Lower leg skin (tissue), 3 donors: ENCODE results near the gene RAB38.

Experiments used
- CTCF ChIP-seq, 3 donors: fragments of 450-650 bp; IDR thresholded peaks; one replicate each; pipeline ENCODE4 v1.5.1; 2016; ENCODE audit warnings: antibody characterized with exemption in 3 of 3, mild to moderate bottlenecking in 3 of 3, moderate library complexity in 2 of 3
- POLR2A ChIP-seq, 2 donors: fragments of 450-650 bp; IDR thresholded peaks; one replicate each; pipeline ENCODE4 v1.6.1; 2016 to 2017; ENCODE audit warnings: antibody characterized with exemption in 2 of 2, mild to moderate bottlenecking in 1 of 2, moderate library complexity in 1 of 2

GRCh38 chr11:88170673-88171072, 4.6 kb downstream of the RAB38 start:
- TF ChIP-seq CTCF (IDR thresholded peaks at IDR 0.05), result no peak
- no peak for TF ChIP-seq POLR2A (IDR thresholded peaks at IDR 0.05)
